ENCODE measurements around the gene KCNE4. TPM values are rescaled to one million over a fixed set of nuclear protein-coding genes. Genes with fewer than 3 reads are reported as not detected.

KCNE4 gene
- total RNA-seq, 1 donor from 2014 or later = 2.4 TPM

Other genes starting within 250 kb of the KCNE4 start
- 250 TPM for gene ACSL3, start 191.2 kb upstream of the KCNE4 start, total RNA-seq

All from frontal cortex (tissue), 1 donor.